ENCODE data around the gene CIRBP.

GRCh38 chr19:1290703-1291651 lies 21.8 kb downstream of the CIRBP start:
- TF ChIP-seq, protein P1, sequence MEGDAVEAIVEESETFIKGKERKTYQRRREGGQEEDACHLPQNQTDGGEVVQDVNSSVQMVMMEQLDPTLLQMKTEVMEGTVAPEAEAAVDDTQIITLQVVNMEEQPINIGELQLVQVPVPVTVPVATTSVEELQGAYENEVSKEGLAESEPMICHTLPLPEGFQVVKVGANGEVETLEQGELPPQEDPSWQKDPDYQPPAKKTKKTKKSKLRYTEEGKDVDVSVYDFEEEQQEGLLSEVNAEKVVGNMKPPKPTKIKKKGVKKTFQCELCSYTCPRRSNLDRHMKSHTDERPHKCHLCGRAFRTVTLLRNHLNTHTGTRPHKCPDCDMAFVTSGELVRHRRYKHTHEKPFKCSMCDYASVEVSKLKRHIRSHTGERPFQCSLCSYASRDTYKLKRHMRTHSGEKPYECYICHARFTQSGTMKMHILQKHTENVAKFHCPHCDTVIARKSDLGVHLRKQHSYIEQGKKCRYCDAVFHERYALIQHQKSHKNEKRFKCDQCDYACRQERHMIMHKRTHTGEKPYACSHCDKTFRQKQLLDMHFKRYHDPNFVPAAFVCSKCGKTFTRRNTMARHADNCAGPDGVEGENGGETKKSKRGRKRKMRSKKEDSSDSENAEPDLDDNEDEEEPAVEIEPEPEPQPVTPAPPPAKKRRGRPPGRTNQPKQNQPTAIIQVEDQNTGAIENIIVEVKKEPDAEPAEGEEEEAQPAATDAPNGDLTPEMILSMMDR (IDR thresholded peaks at IDR 0.05; ENCODE audit: low read depth, low read length): no peak
- TF ChIP-seq EZH2phosphoT487 (IDR thresholded peaks at IDR 0.05; ENCODE audit: low read depth): no peak
